Vagina (tissue), 2 donors: Measurements from ENCODE around the gene TNFSF8. TPM values are rescaled to one million over a fixed set of nuclear protein-coding genes. Genes with fewer than 3 reads are reported as not detected.
A peak's percentile ranks its signal among the peaks of the same experiment; 100 is the strongest.

Experiments
- DNase-seq, 2 donors: peaks; one replicate each; pipeline ENCODE4 v3.0.0-alpha.2; 2017; ENCODE audit errors: extremely low spot score in 2 of 2
- H3K27ac ChIP-seq: fragments of 200-600 bp; sonication (generic); one replicate; pipeline ENCODE4 v1.5.1; 2019
- H3K27me3 ChIP-seq: fragments of 200-600 bp; sonication (generic); one replicate; pipeline ENCODE4 v1.5.1; 2019
- H3K36me3 ChIP-seq, 2 donors: fragments of 200-600 bp; sonication (generic); one replicate each; pipeline ENCODE4 v1.5.1; 2017 to 2019
- H3K4me1 ChIP-seq: fragments of 200-600 bp; sonication (generic); one replicate; pipeline ENCODE4 v1.5.1; 2019
- H3K4me3 ChIP-seq, 2 donors: fragments of 200-600 bp; sonication (generic); 1 replicate in 1 of 2; 2 replicates in 1 of 2; pipeline ENCODE4 v1.5.1; 2016 to 2019
- H3K9me3 ChIP-seq: fragments of 200-600 bp; sonication (generic); one replicate; pipeline ENCODE4 v1.5.1; 2019
- POLR2A ChIP-seq, 2 donors: fragments of 450-650 bp; IDR thresholded peaks; one replicate each; pipeline ENCODE4 v1.6.1; 2017; ENCODE audit warnings: antibody characterized with exemption in 2 of 2, mild to moderate bottlenecking in 2 of 2, moderate library complexity in 2 of 2
- POLR2AphosphoS5 ChIP-seq, 2 donors: sonication (generic); formaldehyde crosslinking; IDR thresholded peaks; one replicate each; pipeline ENCODE4 v1.9.0; 2017; ENCODE audit warnings: antibody characterized with exemption in 2 of 2, mild to moderate bottlenecking in 2 of 2, low read depth in 1 of 2; ENCODE audit not compliant: insufficient read depth in 1 of 2
- intact Hi-C: fragments of 100-400 bp; cut with DNase I; formaldehyde crosslinking; loops from one replicate; pipeline ENCODE4 v1.15.1; 2023
- total RNA-seq: library from RNA; depleted of rRNA; stranded (reverse); fragments of >200 nt; gene quantifications from one replicate; pipeline ENCODE4 v1.2.3, GENCODE V29; 2016
- TF ChIP-seq, protein P1 (sequence below), 3 experiments: fragments of 450-650 bp in 2 of 3; fragments of 200-600 bp in 1 of 3; sonication (generic) in 1 of 3; IDR thresholded peaks; one replicate each; pipeline ENCODE4 v1.5.1; 2017 to 2019; ENCODE audit warnings: antibody characterized with exemption in 3 of 3, mild to moderate bottlenecking in 2 of 3, moderate library complexity in 2 of 3

The TNFSF8 gene
- total RNA-seq, 1 donor from 2014 or later: 4.2 TPM

DNA sequence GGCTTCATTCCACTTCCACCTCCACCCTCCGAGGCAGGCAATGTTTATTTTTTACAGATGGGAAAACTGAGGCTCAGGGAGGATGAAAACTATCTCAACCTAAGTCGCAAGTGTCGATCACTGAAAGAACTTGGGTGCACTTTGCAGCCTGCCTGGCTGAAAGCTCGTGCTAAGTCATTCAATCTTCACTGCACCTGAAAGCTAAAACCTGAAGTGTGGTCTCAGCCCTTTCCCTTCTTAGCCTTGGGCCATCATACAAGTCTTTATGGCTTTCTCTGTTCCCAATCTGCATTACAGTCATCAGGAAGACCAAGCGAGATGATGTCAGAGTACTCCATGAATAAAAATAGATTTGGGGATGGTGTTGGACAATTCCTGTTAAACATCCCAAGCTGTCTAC is 1.0 kb upstream of the TNFSF8 start:
- TF ChIP-seq POLR2AphosphoS5 (IDR thresholded peaks at IDR 0.05; ENCODE audit: insufficient read depth in 1 of 2, low read depth in 1 of 2) (no peak), POLR2A (IDR thresholded peaks at IDR 0.05) (no peak)
- TF ChIP-seq, protein P1, sequence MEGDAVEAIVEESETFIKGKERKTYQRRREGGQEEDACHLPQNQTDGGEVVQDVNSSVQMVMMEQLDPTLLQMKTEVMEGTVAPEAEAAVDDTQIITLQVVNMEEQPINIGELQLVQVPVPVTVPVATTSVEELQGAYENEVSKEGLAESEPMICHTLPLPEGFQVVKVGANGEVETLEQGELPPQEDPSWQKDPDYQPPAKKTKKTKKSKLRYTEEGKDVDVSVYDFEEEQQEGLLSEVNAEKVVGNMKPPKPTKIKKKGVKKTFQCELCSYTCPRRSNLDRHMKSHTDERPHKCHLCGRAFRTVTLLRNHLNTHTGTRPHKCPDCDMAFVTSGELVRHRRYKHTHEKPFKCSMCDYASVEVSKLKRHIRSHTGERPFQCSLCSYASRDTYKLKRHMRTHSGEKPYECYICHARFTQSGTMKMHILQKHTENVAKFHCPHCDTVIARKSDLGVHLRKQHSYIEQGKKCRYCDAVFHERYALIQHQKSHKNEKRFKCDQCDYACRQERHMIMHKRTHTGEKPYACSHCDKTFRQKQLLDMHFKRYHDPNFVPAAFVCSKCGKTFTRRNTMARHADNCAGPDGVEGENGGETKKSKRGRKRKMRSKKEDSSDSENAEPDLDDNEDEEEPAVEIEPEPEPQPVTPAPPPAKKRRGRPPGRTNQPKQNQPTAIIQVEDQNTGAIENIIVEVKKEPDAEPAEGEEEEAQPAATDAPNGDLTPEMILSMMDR (IDR thresholded peaks at IDR 0.05): no peak
- Histone ChIP-seq H3K9me3 (no peaks in the 10 kb centered on the region), H3K27me3 (no peaks in the 10 kb centered on the region), H3K4me1 (no peaks in the 10 kb centered on the region), H3K4me3 (no peak overlapping the region), H3K27ac (no peak overlapping the region), H3K36me3 (no peaks in the 10 kb centered on the region)
- intact Hi-C loops: loop anchor here (10.0 kb wide), 1 partner anchor 83 kb away; no protein-coding TSS in a partner anchor
- peak in 1 of 2 donors; percentile 42 for DNase-seq

DNA sequence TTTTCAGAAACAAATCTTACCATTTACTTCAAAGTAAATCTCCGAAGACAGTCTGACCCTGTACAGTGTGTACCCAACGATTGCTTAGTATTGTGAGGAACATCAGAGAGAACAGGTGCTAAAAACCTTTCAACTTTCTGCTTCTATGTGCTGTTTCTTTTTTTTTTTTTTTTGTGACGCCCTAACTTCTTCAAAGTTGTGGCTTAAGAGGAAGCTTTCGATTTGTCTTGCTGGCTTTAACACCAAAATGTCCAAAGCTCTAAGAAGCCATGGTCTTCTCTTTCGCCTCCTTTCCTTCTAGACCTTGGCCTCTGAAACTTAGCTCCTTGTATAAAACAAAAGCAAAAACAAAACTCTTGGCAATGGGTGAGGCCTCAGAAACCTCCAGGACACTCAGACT is 1.2 kb downstream of the TNFSF8 start:
- no peaks in the 10 kb centered on the region for H3K36me3 ChIP-seq
- TF ChIP-seq, protein P1 (IDR thresholded peaks at IDR 0.05): no peak
- no peak for TF ChIP-seq POLR2AphosphoS5 (IDR thresholded peaks at IDR 0.05; ENCODE audit: insufficient read depth in 1 of 2, low read depth in 1 of 2)
- TF ChIP-seq POLR2A (IDR thresholded peaks at IDR 0.05): no peak
- no peaks in the 10 kb centered on the region for H3K4me1 ChIP-seq
- no peaks in the 10 kb centered on the region for H3K27me3 ChIP-seq
- intact Hi-C loops: no loop called here
- H3K27ac ChIP-seq: no peak overlapping the region
- DNase-seq: peak in 1 of 2 donors; percentile 6
- H3K4me3 ChIP-seq: peak overlapping the region in 1 of 2 donors; percentile 25
- H3K9me3 ChIP-seq: no peaks in the 10 kb centered on the region

DNA sequence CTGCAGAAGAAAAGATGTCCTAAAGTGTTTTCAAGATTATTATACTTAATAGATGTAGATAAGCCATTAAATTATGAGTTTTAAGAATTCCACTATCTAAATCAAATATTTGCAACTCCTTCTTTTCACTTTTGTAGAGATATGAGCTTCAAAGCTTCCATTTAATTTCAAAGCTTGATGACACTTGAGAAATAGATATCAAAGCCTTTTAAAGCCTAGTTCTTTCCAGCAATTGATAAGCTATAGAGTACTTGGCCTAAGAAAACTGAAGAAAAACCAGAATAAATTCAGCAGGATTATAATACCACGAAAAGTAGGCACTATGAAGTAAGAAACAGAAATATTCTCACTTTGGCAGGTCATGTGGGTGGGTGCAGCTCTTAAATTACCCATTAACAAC is 1.7 kb downstream of the TNFSF8 start:
- Histone ChIP-seq H3K4me1 (no peaks in the 10 kb centered on the region), H3K27me3 (no peaks in the 10 kb centered on the region), H3K27ac (no peak overlapping the region), H3K36me3 (no peaks in the 10 kb centered on the region), H3K9me3 (no peaks in the 10 kb centered on the region), H3K4me3 (peak overlapping the region in 1 of 2 donors; percentile 25)
- no peak for DNase-seq
- intact Hi-C loops: no loop called here
- no peak for TF ChIP-seq POLR2A (IDR thresholded peaks at IDR 0.05)
- TF ChIP-seq, protein P1 (IDR thresholded peaks at IDR 0.05): no peak
- TF ChIP-seq POLR2AphosphoS5 (IDR thresholded peaks at IDR 0.05; ENCODE audit: insufficient read depth in 1 of 2, low read depth in 1 of 2): no peak

DNA sequence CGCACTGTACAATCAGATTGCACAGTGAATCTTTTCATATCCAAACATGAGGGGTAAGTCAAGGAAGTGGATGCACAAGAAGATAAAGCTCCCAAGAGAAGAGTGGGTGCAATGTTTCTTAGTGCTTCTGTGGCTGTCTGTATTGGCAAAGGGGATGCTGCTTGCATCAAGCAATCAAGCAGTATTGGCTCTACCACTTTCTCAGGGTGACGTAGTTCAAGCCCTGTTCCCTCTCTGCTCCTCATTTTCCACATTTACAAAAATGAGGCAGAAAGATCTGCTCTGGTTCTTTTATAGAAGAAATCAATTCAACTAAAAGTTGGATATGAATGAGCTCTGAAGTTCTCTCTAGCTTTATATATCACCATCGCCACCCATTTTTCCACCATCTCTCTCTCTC is 2.3 kb downstream of the TNFSF8 start:
- Histone ChIP-seq H3K27me3 (no peaks in the 10 kb centered on the region), H3K4me1 (no peaks in the 10 kb centered on the region), H3K36me3 (no peaks in the 10 kb centered on the region), H3K9me3 (no peaks in the 10 kb centered on the region), H3K4me3 (peak overlapping the region in 1 of 2 donors; percentile 25), H3K27ac (no peak overlapping the region)
- intact Hi-C loops: no loop called here
- DNase-seq: peak in 1 of 2 donors; percentile 13
- TF ChIP-seq POLR2A (IDR thresholded peaks at IDR 0.05): no peak
- TF ChIP-seq, protein P1 (IDR thresholded peaks at IDR 0.05): no peak
- no peak for TF ChIP-seq POLR2AphosphoS5 (IDR thresholded peaks at IDR 0.05; ENCODE audit: insufficient read depth in 1 of 2, low read depth in 1 of 2)

DNA sequence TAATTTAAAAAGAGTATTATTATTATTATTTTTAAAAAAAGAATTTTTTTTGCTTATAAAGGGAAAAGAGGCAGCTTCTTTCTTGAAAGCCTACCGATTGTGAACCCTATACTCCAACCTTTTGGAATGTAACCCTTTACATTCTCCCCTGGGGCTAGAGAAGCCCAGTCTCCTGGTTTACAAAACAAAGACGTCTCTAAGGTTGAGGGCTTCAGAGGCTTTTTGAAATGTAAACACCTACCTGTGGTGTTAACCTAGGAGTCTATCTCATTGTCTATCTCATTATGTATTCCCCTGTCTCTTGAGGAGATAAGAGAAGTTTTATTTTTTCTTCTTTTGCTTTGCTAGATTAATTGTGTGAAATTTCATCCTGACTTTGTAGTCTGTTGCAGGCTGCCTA is 4.7 kb downstream of the TNFSF8 start:
- TF ChIP-seq POLR2AphosphoS5 (IDR thresholded peaks at IDR 0.05; ENCODE audit: insufficient read depth in 1 of 2, low read depth in 1 of 2): no peak
- TF ChIP-seq, protein P1 (IDR thresholded peaks at IDR 0.05): no peak
- TF ChIP-seq POLR2A (IDR thresholded peaks at IDR 0.05): no peak
- H3K4me1 ChIP-seq: no peaks in the 10 kb centered on the region
- DNase-seq: no peak
- no peaks in the 10 kb centered on the region for H3K9me3 ChIP-seq
- no peak overlapping the region for H3K4me3 ChIP-seq
- H3K36me3 ChIP-seq: no peaks in the 10 kb centered on the region
- no peaks in the 10 kb centered on the region for H3K27me3 ChIP-seq
- no peak overlapping the region for H3K27ac ChIP-seq
- intact Hi-C loops: no loop called here
